Midbrain (tissue), 1 donor: Measurements from ENCODE around the gene LCLAT1.

ENCODE experiments used
- DNase-seq: peaks from one replicate; lab custom pipeline; 2025; lab: John Stamatoyannopoulos, UW

Gene LCLAT1

DNA sequence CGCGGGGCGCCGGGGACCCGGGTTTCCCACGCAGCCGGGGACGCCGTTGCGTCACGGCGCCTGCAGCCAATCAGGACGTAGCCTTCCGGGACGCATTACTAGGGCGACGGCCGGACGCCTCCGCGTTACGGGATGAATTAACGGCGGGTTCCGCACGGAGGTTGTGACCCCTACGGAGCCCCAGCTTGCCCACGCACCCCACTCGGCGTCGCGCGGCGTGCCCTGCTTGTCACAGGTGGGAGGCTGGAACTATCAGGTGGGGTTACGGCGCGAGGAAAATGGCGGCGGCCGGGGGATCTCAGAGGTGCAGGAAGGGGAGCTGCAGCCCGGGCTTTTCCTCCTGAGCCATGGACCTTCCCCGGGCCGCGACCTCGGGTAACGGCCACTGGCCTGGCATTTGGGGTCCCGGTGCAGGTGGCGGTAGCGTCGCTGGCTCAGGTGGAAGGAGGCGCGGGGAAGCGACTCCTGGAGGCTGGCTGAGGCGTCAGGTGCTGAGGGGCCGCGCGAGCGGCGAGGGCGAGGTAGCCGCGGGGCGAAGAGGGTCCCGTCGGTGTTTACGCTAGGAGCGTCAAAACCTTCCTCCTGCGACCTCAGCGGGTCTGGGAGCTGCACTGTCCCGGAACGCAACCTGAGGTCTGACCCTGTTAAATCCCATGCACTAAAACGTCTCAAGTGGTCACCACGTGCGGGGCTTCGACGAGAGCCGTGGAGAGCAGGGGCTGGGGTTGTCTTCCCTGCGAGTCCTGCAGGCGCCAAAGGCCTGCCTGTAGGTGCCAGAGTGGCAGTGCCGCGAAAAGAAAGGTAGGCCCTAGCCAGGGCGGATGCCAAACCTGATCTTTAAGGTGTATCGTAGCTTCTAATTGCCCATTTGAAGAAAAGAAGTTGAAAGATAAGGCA, at the start of gene LCLAT1:
Gene LCLAT1, plus strand, starts transcription at position 98 of the 897 bp plus-strand sequence. CDS start 78,345 bp downstream, outside the sequence.
- DNase-seq, result peak; percentile 72

DNA sequence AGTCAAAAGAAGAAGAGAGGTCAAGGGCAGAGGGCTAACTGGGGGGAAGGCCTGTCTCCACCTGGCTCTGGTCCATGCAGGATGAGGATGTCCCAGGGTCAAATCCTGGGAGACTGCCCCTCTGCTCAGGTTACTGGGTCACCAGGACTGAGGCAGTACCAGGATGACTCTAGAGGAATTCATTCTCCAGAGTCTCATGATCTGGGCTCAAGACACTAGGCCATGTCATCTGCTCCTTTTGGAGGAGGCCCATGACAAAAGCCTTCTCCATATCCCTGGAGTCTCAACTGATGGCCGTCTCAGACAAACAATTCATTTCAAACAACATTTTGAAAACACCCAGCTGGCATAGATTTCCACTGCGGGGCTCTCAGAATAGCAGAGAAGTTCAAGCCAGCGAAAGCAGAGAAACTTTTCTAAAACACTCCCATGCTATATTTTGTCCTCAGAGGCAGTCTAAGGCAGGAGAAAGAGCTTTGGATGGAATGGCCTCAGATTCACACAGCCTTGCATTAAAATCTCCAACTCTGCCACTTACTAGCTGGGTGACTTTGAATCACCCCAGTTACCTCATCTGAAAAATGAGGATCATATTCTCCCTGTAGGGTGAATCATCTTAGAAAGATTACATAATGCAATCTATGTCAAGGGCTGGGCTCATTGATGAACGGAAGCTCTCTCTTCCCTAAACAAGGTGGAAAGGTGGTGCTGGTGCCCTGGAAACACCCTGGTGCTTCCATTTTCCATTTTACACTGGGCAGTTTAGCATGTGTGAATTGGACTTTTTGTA, 48.8 kb upstream of the LCLAT1 start:
- DNase-seq, result no peak

DNA sequence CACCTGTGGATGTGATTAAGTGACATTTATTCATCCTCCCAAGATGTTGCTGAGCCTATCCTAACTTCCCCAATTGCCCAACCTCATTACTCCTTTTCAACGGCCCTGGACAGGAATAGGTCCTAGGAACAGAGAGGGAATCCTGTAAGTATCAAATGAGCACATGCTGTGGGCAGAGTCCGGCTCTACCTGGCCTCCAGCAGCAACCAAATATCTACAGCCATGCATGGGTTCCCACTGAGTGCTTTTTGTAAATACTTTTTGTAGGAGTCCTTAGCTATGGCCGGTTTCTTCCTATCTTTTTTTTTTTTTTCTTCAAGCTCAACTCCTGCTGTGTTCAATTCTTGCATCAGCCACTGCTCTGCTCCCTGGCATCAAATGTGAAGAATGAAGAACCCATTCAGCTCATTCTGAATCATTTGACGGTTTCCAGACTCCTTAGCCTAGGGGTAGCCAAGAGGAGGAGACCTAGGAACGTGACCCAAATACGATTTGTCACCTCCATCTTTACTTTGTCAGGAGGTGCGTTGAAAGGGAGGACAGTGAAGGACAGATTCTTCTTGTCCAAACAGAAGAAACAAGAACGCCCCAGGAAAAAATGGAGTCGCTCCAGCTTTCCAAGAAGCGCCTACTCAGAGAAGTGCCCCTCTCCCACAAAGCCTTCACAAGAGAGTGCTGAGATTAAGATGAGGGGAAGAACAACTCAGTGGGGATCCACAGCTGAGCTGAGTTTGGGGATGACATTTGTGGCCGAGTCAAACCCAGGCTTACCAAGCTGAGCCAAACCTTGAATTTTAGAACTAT, 46.7 kb upstream of the LCLAT1 start:
- no peak for DNase-seq

DNA sequence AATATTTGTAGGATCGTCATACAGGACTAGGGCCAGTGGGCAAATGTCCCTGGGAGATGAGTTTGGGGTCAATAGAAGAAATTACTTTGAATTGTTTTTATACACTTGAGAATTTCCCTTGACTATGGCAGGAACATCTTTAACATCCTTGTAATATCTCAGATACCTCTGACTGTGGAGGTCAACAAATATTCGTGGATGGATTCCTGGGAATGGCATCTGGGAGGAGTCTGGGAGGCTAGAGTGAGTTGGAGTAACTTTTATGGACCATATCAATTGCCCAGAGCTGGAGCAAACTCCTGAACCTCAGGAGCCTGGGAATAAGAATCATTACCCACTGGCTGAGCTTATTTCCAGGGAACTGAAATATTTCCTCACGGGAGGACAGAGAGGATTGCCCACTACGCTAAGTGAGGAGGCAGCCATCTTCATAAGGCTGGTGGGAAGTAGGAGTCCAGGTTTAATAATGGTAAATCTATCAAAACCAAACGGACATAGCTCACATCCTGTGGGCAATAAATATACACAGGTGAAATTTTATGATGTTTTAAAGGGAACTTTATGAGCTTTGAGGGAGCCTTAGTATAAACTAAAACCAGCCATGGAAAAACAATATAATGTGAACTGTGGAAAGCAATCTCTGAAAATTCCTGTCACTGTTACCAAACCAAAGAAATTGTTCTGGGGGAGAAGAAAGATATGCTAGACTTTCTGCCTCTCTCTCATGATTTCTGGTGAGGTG, 44.4 kb upstream of the LCLAT1 start:
- DNase-seq, result no peak

DNA sequence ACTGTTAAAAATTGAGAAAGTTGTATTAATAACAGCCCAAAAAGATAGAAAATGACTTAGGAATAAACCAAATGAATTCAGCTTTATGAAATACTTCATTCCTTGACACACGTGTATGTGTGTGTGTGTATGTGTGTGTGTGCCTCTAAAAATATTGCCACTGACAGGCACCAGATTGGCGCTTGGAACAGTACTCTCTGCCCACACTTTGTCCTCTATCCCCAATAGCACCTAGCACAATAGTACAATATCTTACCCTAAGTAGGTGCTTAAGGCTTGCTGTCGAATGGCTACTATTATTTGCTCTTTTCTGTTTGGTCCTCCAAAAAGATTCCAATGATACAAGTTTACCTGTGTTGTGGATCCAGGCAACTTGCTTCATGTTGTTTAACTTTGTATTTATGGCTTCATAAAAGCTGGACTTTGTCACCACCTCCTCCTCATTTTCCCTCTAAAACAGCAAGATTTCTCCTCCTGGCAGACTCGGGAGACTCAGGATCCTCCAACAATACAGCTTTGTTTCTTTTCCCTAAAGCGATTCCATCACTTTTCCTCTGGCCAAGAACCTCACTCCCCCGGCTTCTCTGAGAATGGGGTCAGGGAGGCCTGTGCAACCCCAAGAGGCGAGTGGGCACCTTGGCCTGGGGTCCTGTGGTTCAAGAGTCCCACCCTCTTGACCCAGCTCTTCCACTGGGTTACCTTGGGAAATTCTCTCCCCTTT, 43.3 kb upstream of the LCLAT1 start:
- no peak for DNase-seq

DNA sequence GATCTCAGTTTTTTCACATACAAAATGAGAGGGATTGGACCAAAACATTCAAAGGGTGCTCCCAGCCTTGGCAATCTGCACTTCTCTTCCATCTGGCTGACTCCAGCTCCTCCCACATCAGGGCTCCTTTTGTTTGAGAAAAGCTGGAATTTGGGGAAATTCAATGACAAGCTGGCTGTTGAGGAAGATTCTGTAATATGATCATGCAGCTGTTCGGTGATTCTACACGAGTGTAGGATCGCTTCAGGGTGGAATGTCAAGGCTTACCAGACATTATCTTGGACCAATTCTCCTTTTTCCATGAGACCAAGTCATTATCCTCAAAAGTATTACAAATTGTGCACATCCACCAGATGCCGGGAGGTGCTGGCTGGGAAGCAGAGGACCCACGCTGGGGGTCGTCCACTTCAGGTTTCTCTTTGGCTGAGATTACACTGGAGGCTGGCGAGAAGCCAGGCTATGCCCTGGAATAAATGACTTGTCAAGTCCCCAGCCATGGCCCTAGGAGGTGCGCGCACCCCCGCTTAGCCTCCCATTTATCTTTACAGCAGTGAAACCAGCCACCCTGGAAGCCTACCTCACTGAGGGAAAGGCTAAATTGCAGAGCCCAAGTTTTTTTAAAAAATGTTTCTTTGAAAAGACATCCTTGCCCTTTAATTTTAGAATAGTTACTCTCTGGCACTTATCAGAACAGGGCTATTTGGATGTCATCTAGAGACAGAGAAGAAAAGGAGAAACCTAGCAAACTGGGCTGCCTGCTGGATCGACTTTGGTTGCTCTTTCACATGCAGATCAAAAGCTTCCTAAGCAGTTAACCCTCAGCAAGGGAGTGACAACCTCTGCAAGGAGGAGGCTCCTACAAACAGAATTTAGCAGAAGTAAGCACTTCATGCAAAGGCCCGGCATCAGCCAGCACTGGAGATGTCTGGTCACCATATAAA, 42.5 kb upstream of the LCLAT1 start:
- DNase-seq, result no peak

DNA sequence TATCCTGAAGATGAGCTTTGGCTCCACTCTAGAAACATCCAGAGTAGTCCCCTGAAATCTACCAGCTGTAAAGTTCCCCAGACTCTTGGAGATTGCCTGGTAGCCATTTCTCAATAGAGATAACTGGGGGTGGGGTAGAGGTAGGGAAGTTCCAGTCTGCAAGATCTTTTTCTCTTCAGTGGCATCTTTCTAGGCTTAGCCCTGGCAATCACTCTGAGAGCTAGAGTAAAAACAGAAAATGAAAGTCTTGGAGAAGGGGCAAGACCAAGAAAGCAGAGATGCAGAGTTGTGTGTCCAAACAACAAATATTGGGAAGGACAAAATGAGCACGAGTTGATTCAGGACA, 41.8 kb upstream of the LCLAT1 start:
- no peak for DNase-seq

DNA sequence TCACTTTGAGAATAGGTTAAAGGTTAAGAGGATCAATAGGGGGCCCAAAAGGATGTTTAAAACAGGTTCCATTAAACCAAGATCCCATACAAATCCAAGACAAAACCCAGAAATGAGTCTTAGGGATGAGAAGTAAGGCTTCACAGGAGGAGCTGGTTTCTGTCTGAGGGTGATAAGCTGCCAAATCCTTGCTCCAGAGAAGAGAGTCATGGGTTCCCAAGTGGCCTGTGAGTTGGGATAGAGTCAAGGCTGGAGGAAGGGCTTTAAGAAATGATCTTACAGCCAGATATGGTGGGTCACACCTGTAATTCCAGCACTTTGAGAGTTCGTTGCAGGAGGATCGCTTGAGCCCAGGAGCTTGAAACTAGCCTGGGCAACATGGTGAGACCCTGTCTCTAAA, 40.2 kb upstream of the LCLAT1 start:
- DNase-seq, result no peak

DNA sequence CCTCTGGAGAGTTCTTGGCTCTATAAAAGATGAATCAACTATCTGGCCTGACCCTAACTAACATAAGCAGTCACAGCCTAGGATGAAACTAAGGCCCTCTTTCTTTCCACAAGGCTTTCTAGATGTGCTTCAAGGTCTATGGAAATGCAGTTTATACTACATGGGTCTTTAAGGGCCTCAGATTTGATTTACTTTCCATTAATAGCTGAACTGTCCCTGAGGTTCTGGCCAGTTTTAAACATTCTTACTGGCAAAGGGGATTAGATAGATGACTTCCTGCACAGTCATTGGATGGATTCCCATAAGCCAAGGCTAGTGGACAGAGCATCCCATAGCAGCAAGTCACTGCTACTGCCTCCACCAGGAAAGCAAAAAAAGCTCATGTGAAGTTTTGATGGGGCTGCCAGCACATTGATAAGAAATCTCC, 38.1 kb upstream of the LCLAT1 start:
- no peak for DNase-seq

DNA sequence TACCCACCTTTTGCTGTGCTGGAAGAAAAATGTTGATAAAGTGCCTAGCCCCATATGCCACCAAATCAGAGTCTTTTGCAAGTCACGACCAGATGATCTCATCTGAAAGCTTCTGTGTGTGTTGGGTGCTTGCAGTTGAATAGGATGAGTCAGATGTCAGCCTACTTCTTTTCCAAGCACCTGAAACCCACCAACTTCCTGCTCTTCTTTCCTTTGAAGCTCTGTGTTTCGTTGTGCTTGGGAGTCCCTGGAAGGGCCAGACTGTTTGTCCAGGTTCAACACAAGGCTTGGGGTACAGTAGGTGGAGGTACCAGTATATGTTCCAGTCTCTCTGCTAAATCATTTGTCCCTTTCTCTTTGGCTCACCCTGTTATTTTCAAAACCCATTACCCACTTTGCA, 36.8 kb upstream of the LCLAT1 start:
- no peak for DNase-seq

DNA sequence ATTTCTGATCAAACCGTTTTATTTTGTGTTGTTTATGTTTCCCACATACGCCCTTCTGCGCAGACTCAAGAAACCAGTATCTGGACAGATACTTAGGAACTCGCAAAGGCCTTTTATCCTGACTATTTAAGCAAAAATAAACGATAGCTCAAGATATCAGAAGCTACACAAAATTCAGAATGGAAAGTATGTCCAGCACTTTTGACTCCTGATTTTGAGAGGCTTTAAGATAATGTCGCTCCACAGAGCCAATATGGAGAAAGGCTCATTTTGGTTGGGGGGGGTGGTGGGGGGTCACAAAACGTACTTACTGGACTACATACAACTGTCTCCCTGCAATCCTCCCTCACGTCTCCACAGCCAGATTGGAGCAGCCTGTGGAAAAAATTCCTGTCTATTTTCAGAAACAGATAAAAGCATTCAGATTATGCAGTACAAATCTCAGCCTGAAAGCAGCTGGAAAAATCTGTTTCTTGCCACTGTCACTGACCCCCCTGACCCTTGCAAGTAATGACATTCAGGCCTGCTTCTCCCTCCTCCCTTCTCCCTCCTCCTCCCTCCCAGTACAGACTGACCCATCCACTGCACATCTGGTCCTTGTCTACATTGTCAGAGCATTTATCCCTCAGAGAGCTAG, 34.9 kb upstream of the LCLAT1 start:
- DNase-seq, result no peak

DNA sequence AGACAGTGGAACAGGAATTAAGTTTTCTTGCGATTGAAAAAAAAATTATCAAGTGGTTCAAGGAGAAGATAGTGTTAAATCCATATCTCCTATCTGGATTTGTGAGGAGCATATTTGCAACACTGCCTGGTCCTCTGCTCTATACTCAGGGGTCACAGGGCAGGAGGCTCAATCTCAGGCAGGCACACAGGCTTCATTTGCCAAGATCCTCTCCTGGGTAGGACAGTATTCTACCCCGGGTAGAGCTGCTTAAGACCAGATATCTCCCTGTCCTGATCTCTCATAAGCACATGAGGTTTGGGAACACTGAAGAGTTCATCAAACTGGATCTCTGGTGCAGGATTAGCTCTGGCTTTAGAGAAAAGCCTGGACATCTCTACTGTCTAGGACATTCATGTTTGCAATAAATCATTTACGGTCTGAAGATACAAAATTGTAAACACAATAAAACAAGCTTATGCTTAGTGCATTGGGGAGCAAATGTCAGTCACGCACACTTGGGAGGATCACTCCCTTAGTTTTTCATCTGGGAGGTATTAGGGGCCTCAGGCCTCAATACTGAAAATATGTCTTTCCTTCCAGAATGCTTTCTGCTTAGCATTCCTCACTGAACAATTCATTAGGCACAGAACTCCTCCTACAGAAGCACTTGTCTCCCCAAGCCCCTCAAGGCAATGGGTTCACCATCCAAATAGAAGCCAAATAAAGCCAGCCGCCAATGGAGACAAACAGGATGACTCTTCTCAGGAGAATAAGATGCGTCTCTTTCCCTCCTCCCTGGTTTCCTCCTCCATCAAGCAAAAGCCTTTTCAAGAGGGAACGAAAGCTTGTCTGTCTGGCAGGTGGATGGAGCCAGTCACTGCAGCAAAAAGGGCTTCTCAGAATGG, 34.1 kb upstream of the LCLAT1 start:
- no peak for DNase-seq

DNA sequence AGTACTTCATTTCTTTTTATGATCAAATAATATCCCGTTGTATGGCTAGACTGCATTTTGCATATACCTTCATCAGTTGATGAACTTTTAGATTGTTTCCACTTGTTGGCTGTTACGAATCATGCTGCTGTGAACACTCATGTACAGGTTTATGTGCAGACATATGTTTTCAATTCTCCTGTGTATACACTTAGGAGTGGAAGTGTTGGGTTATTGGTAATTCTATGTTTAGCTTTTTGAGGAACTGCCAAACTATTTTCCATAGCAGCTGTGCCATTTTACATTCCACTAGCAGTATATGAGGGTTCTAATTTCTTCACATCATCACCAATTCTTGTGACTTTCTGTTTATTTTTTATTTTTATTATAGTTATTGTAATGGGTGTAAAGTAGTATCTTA, 32.1 kb upstream of the LCLAT1 start:
- DNase-seq, result no peak

DNA sequence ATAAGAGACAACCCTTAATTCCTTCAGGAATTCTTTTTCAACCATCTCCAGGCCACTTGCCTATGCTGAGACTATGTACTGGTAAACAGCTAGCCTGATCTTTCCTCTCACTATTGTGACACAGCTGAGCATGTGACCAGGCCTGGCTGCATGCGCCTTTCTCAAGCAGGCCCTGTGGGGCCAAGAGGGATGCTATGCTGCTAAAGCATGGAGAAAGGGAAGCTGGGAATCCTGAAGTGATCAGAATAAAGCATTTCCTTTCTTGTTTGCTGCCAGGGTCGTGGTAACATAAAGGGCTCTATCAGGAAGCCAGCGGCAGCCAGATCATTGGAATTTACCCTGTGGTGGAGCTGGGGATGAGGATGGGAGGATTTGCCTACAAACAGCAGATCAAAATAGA, 29.8 kb upstream of the LCLAT1 start:
- no peak for DNase-seq

DNA sequence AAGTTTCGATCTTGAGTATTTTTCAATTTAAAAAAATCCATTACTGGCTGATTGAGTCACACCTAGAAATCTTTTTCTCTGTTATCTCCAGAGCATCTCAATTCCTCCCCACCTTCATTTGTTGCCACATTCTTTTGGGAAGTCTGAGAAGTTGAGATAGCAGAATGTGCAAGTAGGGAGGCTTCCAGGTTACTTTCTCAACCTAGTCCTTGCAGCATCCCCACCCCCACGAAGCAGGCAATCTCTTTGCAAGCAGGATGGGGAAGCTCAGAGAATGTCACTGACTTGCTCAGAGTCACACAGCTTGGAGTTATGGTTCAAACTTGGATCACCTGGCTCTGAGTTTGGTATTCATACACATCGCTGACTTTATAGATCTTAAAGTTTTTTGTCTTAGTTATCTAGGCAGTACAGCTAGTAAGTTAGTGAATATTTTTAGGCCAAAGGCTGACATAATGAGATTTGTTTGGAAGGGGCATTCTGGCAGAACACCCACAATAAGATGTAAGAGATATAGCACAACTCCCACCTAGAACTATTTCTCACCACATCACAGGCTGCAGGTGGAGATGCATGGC, 25.9 kb upstream of the LCLAT1 start:
- DNase-seq, result no peak

DNA sequence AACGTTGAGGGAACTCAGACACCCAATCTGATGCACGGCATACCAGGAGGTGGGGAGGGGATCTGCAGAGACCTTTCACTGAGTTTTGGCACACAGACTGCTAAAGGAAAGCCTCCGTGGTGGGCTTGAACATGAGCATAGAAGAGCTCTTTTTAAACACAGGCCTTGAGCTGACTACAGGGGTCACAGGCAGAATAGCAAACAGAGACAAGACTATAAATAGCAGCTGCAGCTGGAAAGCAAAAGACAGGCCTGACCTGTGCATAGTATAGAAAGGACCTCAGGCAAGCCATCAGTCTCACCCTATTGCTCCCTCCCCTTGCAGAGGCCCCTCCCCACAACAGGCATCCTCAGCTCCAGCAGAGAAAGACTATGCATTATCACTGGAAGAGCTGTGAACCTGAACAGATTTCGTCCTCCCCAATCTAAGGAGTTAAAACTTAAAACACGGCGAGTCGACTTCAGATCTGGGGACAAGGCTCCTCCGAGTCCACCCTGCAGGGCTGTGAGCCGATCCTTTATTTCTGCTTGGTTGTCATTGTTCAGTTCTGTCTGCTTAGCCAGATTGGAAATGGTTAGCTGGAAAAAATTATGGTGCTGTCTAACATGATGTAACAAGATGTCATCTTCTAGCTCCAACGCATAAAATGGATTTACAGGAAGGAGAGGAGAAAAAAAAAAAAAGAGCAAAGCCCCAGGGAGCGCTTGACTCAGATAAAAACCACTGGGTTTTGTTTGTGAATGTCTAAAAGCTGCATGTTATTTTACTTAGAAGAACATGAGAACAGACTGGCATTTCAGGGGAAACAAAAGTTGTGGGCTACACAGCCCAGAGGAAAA, 25.2 kb upstream of the LCLAT1 start:
- no peak for DNase-seq

DNA sequence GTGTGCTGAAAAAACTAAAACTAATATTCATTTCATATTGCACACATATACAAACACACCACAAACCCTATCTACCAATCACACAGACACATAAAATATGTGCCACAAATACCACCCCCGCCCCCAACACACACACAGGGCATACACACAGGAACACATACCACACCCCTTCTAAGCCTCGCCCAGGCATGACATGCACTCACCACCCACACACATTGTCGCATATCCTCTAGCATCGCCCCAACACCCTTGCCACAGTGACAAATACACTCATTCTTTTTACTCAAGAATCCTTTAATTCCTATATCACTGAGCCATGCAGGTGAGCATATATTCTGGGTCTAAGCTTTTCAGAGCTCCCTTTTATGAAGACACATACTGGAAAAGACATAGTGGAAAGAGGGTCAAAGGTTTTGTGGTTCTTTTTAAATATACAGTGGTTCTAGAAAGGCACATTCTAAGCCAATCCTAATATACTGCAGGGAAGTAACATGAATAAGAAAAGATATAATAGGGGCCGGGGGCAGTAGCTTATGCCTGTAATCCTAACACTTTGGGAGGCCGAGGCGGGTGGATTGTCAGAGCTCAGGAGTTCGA, 24.5 kb upstream of the LCLAT1 start:
- no peak for DNase-seq
